Mucosa of rectum (tissue), 2 donors: Measurements from ENCODE around the gene ZHX3.

Experiments used
- H3K27ac ChIP-seq, 2 donors: one replicate each; pipeline ENCODE4 v1.7.0; 2013; ENCODE audit warnings: inconsistent platforms in 2 of 2, low read depth in 2 of 2, low read length in 2 of 2
- H3K27me3 ChIP-seq, 2 donors: one replicate each; pipeline ENCODE4 v1.7.0; 2013; ENCODE audit warnings: low read length in 2 of 2; ENCODE audit not compliant: control insufficient read depth in 2 of 2, insufficient read depth in 2 of 2
- H3K36me3 ChIP-seq, 2 donors: one replicate each; pipeline ENCODE4 v1.7.0; 2013; ENCODE audit warnings: low read length in 2 of 2; ENCODE audit not compliant: control insufficient read depth in 2 of 2, insufficient read depth in 2 of 2
- H3K4me1 ChIP-seq, 2 donors: one replicate each; pipeline ENCODE4 v1.7.0; 2013; ENCODE audit warnings: low read length in 2 of 2, mild to moderate bottlenecking in 1 of 2; ENCODE audit not compliant: control insufficient read depth in 2 of 2, insufficient read depth in 2 of 2
- H3K4me3 ChIP-seq, 2 donors: one replicate each; pipeline ENCODE4 v1.7.0; 2013; ENCODE audit warnings: low read length in 2 of 2
- H3K9ac ChIP-seq, 2 donors: one replicate each; pipeline ENCODE4 v1.7.0; 2013; ENCODE audit warnings: low read length in 2 of 2, low read depth in 1 of 2, mild to moderate bottlenecking in 1 of 2
- H3K9me3 ChIP-seq, 2 donors: one replicate each; pipeline ENCODE4 v1.7.0; 2013; ENCODE audit warnings: low read length in 2 of 2; ENCODE audit not compliant: control insufficient read depth in 2 of 2
- donor health status: healthy.
- donor health status: Normal muscosa, but diverticular disease.

ZHX3 gene

GRCh38 chr20:41353530-41353929, 36.0 kb upstream of the ZHX3 start:
- Histone ChIP-seq H3K9ac (no peak overlapping the region), H3K4me1 (no peaks in the 10 kb centered on the region), H3K9me3 (no peaks in the 10 kb centered on the region), H3K27ac (no peak overlapping the region), H3K4me3 (no peak overlapping the region), H3K27me3 (no peaks in the 10 kb centered on the region), H3K36me3 (peaks cover 41 to 55% of the 10 kb centered on the region in 2 donors)

- no peak overlapping the region for H3K27ac ChIP-seq
- H3K9ac ChIP-seq: no peak overlapping the region
- H3K36me3 ChIP-seq: peaks cover 39 to 53% of the 10 kb centered on the region in 2 donors
- H3K9me3 ChIP-seq: no peaks in the 10 kb centered on the region
- no peak overlapping the region for H3K4me3 ChIP-seq
- no peaks in the 10 kb centered on the region for H3K4me1 ChIP-seq
- no peaks in the 10 kb centered on the region for H3K27me3 ChIP-seq
Measured at GRCh38 chr20:41352666-41353065, 35.1 kb upstream of the ZHX3 start.

DNA sequence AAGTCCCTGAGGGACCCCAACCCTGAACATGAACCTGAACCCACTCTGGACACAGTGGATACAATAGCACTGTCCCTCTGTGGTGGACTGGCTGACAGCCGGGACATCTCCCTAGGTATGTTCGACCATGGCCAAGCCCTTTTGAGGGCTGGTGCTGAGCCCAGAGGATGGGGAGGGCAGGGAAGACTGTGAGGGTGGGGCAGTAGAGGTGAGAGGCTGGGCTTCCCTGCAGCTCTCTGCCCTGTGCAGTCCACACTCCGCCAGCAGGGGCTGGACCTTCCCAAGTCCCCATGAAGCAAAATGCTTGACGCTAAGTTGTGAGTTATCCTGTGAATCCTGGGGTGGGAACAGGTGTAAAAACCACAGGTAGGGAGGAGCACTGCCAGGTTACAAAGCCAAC, 34.6 kb upstream of the ZHX3 start:
- H3K27me3 ChIP-seq: no peaks in the 10 kb centered on the region
- H3K36me3 ChIP-seq: peaks cover 35 to 51% of the 10 kb centered on the region in 2 donors
- no peak overlapping the region for H3K9ac ChIP-seq
- no peak overlapping the region for H3K27ac ChIP-seq
- no peaks in the 10 kb centered on the region for H3K4me1 ChIP-seq
- H3K4me3 ChIP-seq: no peak overlapping the region
- H3K9me3 ChIP-seq: no peaks in the 10 kb centered on the region

DNA sequence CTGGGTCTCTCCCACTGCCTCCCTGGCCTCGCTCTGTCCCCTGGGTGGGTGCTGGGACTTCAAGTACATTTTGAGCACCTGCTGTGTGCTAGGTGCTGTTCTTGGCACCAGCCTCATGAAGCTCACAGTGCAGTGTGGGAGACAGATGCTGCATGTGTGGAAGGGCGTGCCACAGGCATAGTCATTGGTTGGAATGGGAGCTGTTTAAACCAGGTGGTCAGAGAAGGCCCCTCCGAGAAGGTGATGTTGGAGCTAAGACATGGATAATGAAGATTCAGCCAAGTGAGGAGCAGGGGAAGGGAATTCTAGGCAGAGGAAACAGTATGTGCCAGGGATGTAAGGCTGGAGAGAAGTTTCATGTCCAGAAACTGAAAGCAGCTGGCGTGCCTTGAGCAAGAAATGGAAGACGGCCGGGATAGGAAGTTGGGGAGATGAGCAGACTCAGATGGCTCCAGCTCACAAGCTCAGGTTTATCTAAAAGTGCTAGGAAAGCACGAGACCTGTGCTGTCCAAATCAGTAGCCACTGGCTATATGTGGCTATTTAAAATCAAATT, 33.0 kb upstream of the ZHX3 start:
- no peaks in the 10 kb centered on the region for H3K4me1 ChIP-seq
- H3K36me3 ChIP-seq: peaks cover 24 to 48% of the 10 kb centered on the region in 2 donors
- H3K9me3 ChIP-seq: no peaks in the 10 kb centered on the region
- H3K27ac ChIP-seq: no peak overlapping the region
- H3K27me3 ChIP-seq: no peaks in the 10 kb centered on the region
- no peak overlapping the region for H3K4me3 ChIP-seq
- no peak overlapping the region for H3K9ac ChIP-seq

- Histone ChIP-seq H3K36me3 (peaks cover 24 to 45% of the 10 kb centered on the region in 2 donors), H3K9me3 (no peaks in the 10 kb centered on the region), H3K27me3 (no peaks in the 10 kb centered on the region), H3K4me1 (no peaks in the 10 kb centered on the region), H3K4me3 (no peak overlapping the region), H3K27ac (no peak overlapping the region), H3K9ac (no peak overlapping the region)
Measured at GRCh38 chr20:41349943-41350342, 32.4 kb upstream of the ZHX3 start.

DNA sequence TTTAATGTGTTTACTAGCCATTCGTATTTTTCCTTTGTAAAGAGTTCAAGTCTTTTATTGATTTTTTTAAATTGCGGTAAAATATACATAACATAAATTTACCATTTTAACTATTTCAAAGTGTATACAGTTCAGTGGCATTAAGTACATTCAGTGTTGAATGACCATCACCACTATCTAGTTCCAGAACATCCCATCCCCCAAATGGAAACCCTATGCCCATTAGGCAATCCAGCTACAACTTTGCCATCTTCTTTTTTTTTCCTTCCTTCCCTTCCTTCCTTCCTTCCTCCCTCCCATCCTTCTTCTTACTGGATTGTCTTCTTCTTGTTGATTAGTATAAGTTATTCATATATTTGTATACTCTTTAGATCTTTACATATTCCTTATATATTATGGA, 31.7 kb upstream of the ZHX3 start:
- Histone ChIP-seq H3K36me3 (peaks cover 24 to 40% of the 10 kb centered on the region in 2 donors), H3K27ac (no peak overlapping the region), H3K27me3 (no peaks in the 10 kb centered on the region), H3K9ac (no peak overlapping the region), H3K9me3 (no peaks in the 10 kb centered on the region), H3K4me1 (no peaks in the 10 kb centered on the region), H3K4me3 (no peak overlapping the region)

- H3K4me1 ChIP-seq: no peaks in the 10 kb centered on the region
- no peak overlapping the region for H3K9ac ChIP-seq
- H3K36me3 ChIP-seq: peaks cover 22 to 40% of the 10 kb centered on the region in 2 donors
Measured at GRCh38 chr20:41348430-41349172, 31.1 kb upstream of the ZHX3 start.

DNA sequence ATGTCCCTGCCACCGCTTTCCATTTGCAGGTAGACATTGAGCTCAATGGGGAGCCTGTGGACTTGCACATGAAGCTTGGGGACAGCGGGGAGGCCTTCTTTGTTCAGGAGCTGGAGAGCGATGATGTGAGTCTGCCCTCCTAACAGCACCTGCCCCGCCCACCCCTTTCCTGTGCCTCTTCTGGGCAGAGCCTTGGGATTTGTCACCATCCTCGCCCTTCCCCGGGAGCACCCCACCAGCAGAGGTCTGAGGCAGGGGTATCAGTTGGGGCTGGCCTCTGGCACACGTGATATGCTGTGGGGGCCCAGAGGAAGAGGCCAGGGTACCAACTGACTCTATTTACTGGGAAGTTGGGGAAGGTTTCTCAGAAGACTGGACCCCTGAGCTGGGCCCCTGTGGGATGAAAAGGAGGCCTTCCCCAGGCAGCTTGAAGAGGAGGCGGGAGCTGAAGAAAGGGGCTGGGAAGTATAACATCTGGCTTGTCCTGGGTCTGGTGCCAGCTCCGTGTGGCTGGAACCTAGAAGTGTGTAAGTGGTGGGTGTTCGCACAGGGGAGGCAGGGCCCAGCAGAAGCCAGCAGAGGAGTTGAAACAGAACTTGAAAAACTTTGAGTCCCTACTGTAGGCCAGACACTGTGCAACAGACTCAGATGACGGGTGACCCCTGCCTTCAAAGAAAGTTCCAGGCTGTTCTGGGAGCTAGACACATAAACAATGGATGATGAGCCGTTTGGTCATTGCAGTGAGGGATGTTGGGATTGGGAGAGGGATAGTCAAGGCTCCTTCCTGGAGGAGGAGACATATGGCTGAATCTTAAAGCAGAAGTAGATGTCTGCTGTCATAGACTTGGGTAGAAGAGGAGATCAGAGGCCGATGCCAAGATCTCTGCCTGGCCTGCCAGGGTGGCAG, 30.2 kb upstream of the ZHX3 start:
- no peaks in the 10 kb centered on the region for H3K9me3 ChIP-seq
- no peak overlapping the region for H3K4me3 ChIP-seq
- H3K36me3 ChIP-seq: peaks cover 22 to 37% of the 10 kb centered on the region in 2 donors
- no peak overlapping the region for H3K27ac ChIP-seq
- H3K9ac ChIP-seq: no peak overlapping the region
- peaks cover 0 to 2% of the 10 kb centered on the region in 2 donors for H3K4me1 ChIP-seq
- no peaks in the 10 kb centered on the region for H3K27me3 ChIP-seq

More at GRCh38 chr20:41348430-41349172, 31.1 kb upstream of the ZHX3 start:
- no peaks in the 10 kb centered on the region for H3K27me3 ChIP-seq
- no peaks in the 10 kb centered on the region for H3K9me3 ChIP-seq
- H3K4me3 ChIP-seq: no peak overlapping the region
- no peak overlapping the region for H3K27ac ChIP-seq

- Histone ChIP-seq H3K27ac (no peak overlapping the region), H3K9ac (no peak overlapping the region), H3K9me3 (no peaks in the 10 kb centered on the region), H3K4me3 (no peak overlapping the region), H3K27me3 (no peaks in the 10 kb centered on the region), H3K36me3 (peaks cover 16 to 29% of the 10 kb centered on the region in 2 donors), H3K4me1 (peaks cover 8 to 10% of the 10 kb centered on the region in 2 donors)
Measured at GRCh38 chr20:41345729-41346067, 28.2 kb upstream of the ZHX3 start.
